ENCODE data around the gene NTRK3.
"Not testable (repeated sequence)": the region's sequence is repeated elsewhere in the genome, so short reads cannot be mapped to it uniquely, and the experiment has no call there.

The NTRK3 gene

GRCh38 chr15:87871258-87871681 lies 385.3 kb downstream of the NTRK3 start:
- DNase-seq: no peak

- no peak for DNase-seq
These were observed 389.6 kb downstream of the NTRK3 start for GRCh38 chr15:87866961-87867360.

GRCh38 chr15:87863152-87863551 lies 393.4 kb downstream of the NTRK3 start:
- DNase-seq: no peak

GRCh38 chr15:87860743-87861142 lies 395.8 kb downstream of the NTRK3 start:
- DNase-seq: no peak

GRCh38 chr15:87858651-87859050 lies 397.9 kb downstream of the NTRK3 start:
- DNase-seq: no peak

GRCh38 chr15:87851497-87851896 lies 405.0 kb downstream of the NTRK3 start:
- DNase-seq: no peak

- DNase-seq: no peak
These were observed 405.6 kb downstream of the NTRK3 start for GRCh38 chr15:87850916-87851315.

GRCh38 chr15:87849181-87849580 lies 407.4 kb downstream of the NTRK3 start:
- no peak for DNase-seq

- no peak for DNase-seq
These were observed 408.5 kb downstream of the NTRK3 start for GRCh38 chr15:87848012-87848411.

GRCh38 chr15:87846746-87847145 lies 409.8 kb downstream of the NTRK3 start:
- DNase-seq: no peak

- DNase-seq: no peak
These were observed 413.2 kb downstream of the NTRK3 start for GRCh38 chr15:87843312-87843711.

- DNase-seq: no peak
These were observed 415.0 kb downstream of the NTRK3 start for GRCh38 chr15:87841426-87841998.

- not testable (repeated sequence) for DNase-seq
These were observed 420.7 kb downstream of the NTRK3 start for GRCh38 chr15:87835830-87836229.

- not testable (repeated sequence) for DNase-seq
These were observed 423.2 kb downstream of the NTRK3 start for GRCh38 chr15:87833333-87833732.

- no peak for DNase-seq
These were observed 427.0 kb downstream of the NTRK3 start for GRCh38 chr15:87829332-87830050.

- no peak for DNase-seq
These were observed 427.9 kb downstream of the NTRK3 start for GRCh38 chr15:87828608-87829007.

- DNase-seq: no peak
These were observed 429.4 kb downstream of the NTRK3 start for GRCh38 chr15:87827131-87827530.

- DNase-seq: no peak
These were observed 430.3 kb downstream of the NTRK3 start for GRCh38 chr15:87826119-87826747.

GRCh38 chr15:87818756-87819155 lies 437.8 kb downstream of the NTRK3 start:
- DNase-seq: no peak

- no peak for DNase-seq
These were observed 439.0 kb downstream of the NTRK3 start for GRCh38 chr15:87817553-87817952.

- no peak for DNase-seq
These were observed 439.7 kb downstream of the NTRK3 start for GRCh38 chr15:87816811-87817210.

GRCh38 chr15:87816016-87816415 lies 440.5 kb downstream of the NTRK3 start:
- no peak for DNase-seq
